H9 (cell line): ENCODE data around the gene KCTD5. TPM values are rescaled to one million over a fixed set of nuclear protein-coding genes. Genes with fewer than 3 reads are reported as not detected.

Experiments used
- DNase-seq: peaks from one replicate; pipeline ENCODE4 v3.0.0-alpha.2; 2017
- H2AFZ ChIP-seq: one replicate; pipeline ENCODE4 v1.6.1; 2013; ENCODE audit warnings: mild to moderate bottlenecking, low read length, control low read depth, moderate library complexity
- H2AK5ac ChIP-seq: 2 replicates; pipeline ENCODE4 v1.6.1; 2013; ENCODE audit warnings: low read length, control low read depth, mixed read lengths; ENCODE audit not compliant: insufficient read length
- H2BK120ac ChIP-seq: one replicate; pipeline ENCODE4 v1.6.1; 2013; ENCODE audit warnings: low read depth, mild to moderate bottlenecking, low read length, control low read depth, inconsistent platforms; ENCODE audit not compliant: poor library complexity, severe bottlenecking
- H2BK12ac ChIP-seq: 2 replicates; pipeline ENCODE4 v1.6.1; 2013; ENCODE audit warnings: low read length, control low read depth, mixed read lengths, low read depth; ENCODE audit not compliant: insufficient read length
- H2BK15ac ChIP-seq: 2 replicates; pipeline ENCODE4 v1.6.1; 2013; ENCODE audit warnings: low read depth, low read length, control low read depth
- H2BK20ac ChIP-seq: one replicate; pipeline ENCODE4 v1.6.1; 2013; ENCODE audit warnings: low read depth, mild to moderate bottlenecking, low read length, control low read depth, inconsistent platforms; ENCODE audit not compliant: poor library complexity, severe bottlenecking
- H2BK5ac ChIP-seq: 2 replicates; pipeline ENCODE4 v1.6.1; 2013; ENCODE audit warnings: low read length, control low read depth, mixed read lengths; ENCODE audit not compliant: insufficient read length
- H3K14ac ChIP-seq: 2 replicates; pipeline ENCODE4 v1.6.1; 2013; ENCODE audit warnings: low read length, control low read depth; ENCODE audit not compliant: insufficient read depth
- H3K18ac ChIP-seq: 2 replicates; pipeline ENCODE4 v1.6.1; 2013; ENCODE audit warnings: low read depth, mild to moderate bottlenecking, mixed read lengths, low read length, control low read depth; ENCODE audit not compliant: insufficient read length
- H3K23ac ChIP-seq: 2 replicates; pipeline ENCODE4 v1.6.1; 2013; ENCODE audit warnings: low read length, control low read depth, mixed read lengths, low read depth; ENCODE audit not compliant: insufficient read length
- H3K23me2 ChIP-seq: 2 replicates; pipeline ENCODE4 v1.6.1; 2013; ENCODE audit warnings: low read depth, mild to moderate bottlenecking, mixed read lengths, low read length, control low read depth; ENCODE audit not compliant: insufficient read length, poor library complexity, severe bottlenecking
- H3K27ac ChIP-seq: 2 replicates; pipeline ENCODE4 v1.5.1; 2013; ENCODE audit warnings: low read length, control low read depth, mixed read lengths, low read depth; ENCODE audit not compliant: insufficient read length
- H3K27me3 ChIP-seq: 2 replicates; pipeline ENCODE4 v1.6.1; 2013; ENCODE audit warnings: low read length, control low read depth, inconsistent platforms; ENCODE audit not compliant: insufficient read depth
- H3K4ac ChIP-seq: 2 replicates; pipeline ENCODE4 v1.6.1; 2013; ENCODE audit warnings: low read depth, mild to moderate bottlenecking, control low read depth, inconsistent platforms, low read length, moderate library complexity
- H3K4me1 ChIP-seq: 2 replicates; pipeline ENCODE4 v1.6.1; 2013; ENCODE audit warnings: low read length, control low read depth, inconsistent platforms; ENCODE audit not compliant: insufficient read depth
- H3K4me2 ChIP-seq: 2 replicates; pipeline ENCODE4 v1.6.1; 2013; ENCODE audit warnings: low read length, control low read depth, mixed read lengths; ENCODE audit not compliant: insufficient read length, insufficient read depth
- H3K56ac ChIP-seq: 2 replicates; pipeline ENCODE4 v1.6.1; 2013; ENCODE audit warnings: low read depth, mild to moderate bottlenecking, mixed read lengths, low read length, control low read depth; ENCODE audit not compliant: insufficient read length
- H3K79me1 ChIP-seq: 2 replicates; pipeline ENCODE4 v1.6.1; 2013; ENCODE audit warnings: low read depth, mild to moderate bottlenecking, moderate library complexity, low read length, control low read depth, inconsistent platforms; ENCODE audit not compliant: insufficient read depth, poor library complexity, severe bottlenecking
- H3K79me2 ChIP-seq: 2 replicates; pipeline ENCODE4 v1.6.1; 2013; ENCODE audit warnings: low read length, control low read depth, inconsistent platforms; ENCODE audit not compliant: insufficient read depth
- H3K9ac ChIP-seq: 2 replicates; pipeline ENCODE4 v1.6.1; 2013; ENCODE audit warnings: low read length, control low read depth, mixed read lengths; ENCODE audit not compliant: insufficient read length; ENCODE audit errors: extremely low read depth
- H3K9me3 ChIP-seq: one replicate; pipeline ENCODE4 v1.6.1; 2013; ENCODE audit warnings: low read depth, low read length, inconsistent platforms; ENCODE audit not compliant: control insufficient read depth
- H3T11ph ChIP-seq: one replicate; pipeline ENCODE4 v1.6.1; 2013; ENCODE audit warnings: mild to moderate bottlenecking, low read length, control low read depth, inconsistent platforms
- H4K20me1 ChIP-seq: one replicate; pipeline ENCODE4 v1.6.1; 2013; ENCODE audit not compliant: control insufficient read depth, insufficient read length, insufficient read depth
- H4K5ac ChIP-seq: 2 replicates; pipeline ENCODE4 v1.6.1; 2013; ENCODE audit warnings: low read depth, mild to moderate bottlenecking, mixed read lengths, low read length, control low read depth; ENCODE audit not compliant: insufficient read length
- H4K8ac ChIP-seq: replicated peaks from 2 replicates; pipeline ENCODE4 v1.6.1; 2013; ENCODE audit warnings: low read length, control low read depth, mixed read lengths, low read depth; ENCODE audit not compliant: insufficient read length
- H4K91ac ChIP-seq: 2 replicates; pipeline ENCODE4 v1.6.1; 2013; ENCODE audit warnings: low read depth, mild to moderate bottlenecking, moderate library complexity, mixed read lengths, low read length, control low read depth; ENCODE audit not compliant: insufficient read length
- H3K27ac Mint-ChIP-seq, 3 experiments: 2 replicates in 2 of 3; 3 replicates in 1 of 3; pipeline ENCODE4 v1.8.0; 2020 to 2021; ENCODE audit warnings: mixed read lengths in 3 of 3, mild to moderate bottlenecking in 1 of 3, moderate library complexity in 1 of 3
- H3K27me3 Mint-ChIP-seq: 2 replicates; pipeline ENCODE4 v1.8.0; 2021; ENCODE audit warnings: low read depth, mild to moderate bottlenecking, moderate library complexity, mixed read lengths
- H3K36me3 Mint-ChIP-seq, 3 experiments: 2 replicates in 2 of 3; 3 replicates in 1 of 3; pipeline ENCODE4 v1.8.0; 2020 to 2021; ENCODE audit warnings: low read depth in 3 of 3, mixed read lengths in 3 of 3; ENCODE audit not compliant: insufficient read depth in 1 of 3
- H3K4me1 Mint-ChIP-seq, 2 experiments: 2 replicates each; pipeline ENCODE4 v1.8.0; 2020; ENCODE audit warnings: mixed read lengths in 2 of 2
- H3K4me3 Mint-ChIP-seq, 2 experiments: 2 replicates in 1 of 2; 3 replicates in 1 of 2; pipeline ENCODE4 v1.8.0; 2020 to 2021; ENCODE audit warnings: mild to moderate bottlenecking in 2 of 2, mixed read lengths in 2 of 2, moderate library complexity in 1 of 2
- H3K9me3 Mint-ChIP-seq, 2 experiments: 2 replicates in 1 of 2; 3 replicates in 1 of 2; pipeline ENCODE4 v1.8.0; 2020; ENCODE audit warnings: mild to moderate bottlenecking in 2 of 2, mixed read lengths in 2 of 2, moderate library complexity in 1 of 2
- CTCF ChIP-seq: fragments of 200-600 bp; sonication (generic); conservative IDR thresholded peaks from 3 replicates; pipeline ENCODE4 v1.8.0; 2021; ENCODE audit warnings: antibody characterized with exemption, mild to moderate bottlenecking
- WGBS: extraction: QIAGEN DNeasy Blood & Tissue Kit; methylation state at CpG from one replicate; pipeline ENCODE4 v1.1.7; 2013; ENCODE audit warnings: missing lambda C conversion rate, low lambda C conversion rate, mixed read lengths; ENCODE audit not compliant: insufficient read length; ENCODE audit errors: extremely low coverage; 5-methylcytosine and 5-hydroxymethylcytosine counted together
- total RNA-seq: library from RNA; stranded (reverse); gene quantifications from 2 replicates; pipeline ENCODE4 v1.2.1, GENCODE V29; 2021

Gene KCTD5
- total RNA-seq, 1 experiment from 2014 or later: 39.9 TPM

GRCh38 chr16:2710021-2710710 is 27.8 kb downstream of the KCTD5 start:
- TF ChIP-seq CTCF: no peak
- Histone ChIP-seq H3K4me2 (no peak overlapping the region), H3K4me1 (no peaks in the 10 kb centered on the region), H3K23ac (no peak overlapping the region), H2AFZ (no peak overlapping the region), H3K14ac (no peak overlapping the region), H4K20me1 (no peaks in the 10 kb centered on the region), H3K27me3 (no peaks in the 10 kb centered on the region), H3K18ac (no peak overlapping the region), H3K23me2 (no peaks in the 10 kb centered on the region), H2BK120ac (no peak overlapping the region), H2AK5ac (no peak overlapping the region), H3T11ph (no peak overlapping the region), H2BK12ac (no peak overlapping the region), H4K8ac (no peak overlapping the region), H3K56ac (no peak overlapping the region), H4K91ac (no peak overlapping the region), H3K79me2 (no peaks in the 10 kb centered on the region), H3K27ac (no peak overlapping the region), H2BK20ac (no peak overlapping the region), H2BK15ac (no peak overlapping the region), H3K79me1 (no peaks in the 10 kb centered on the region), H3K9me3 (no peaks in the 10 kb centered on the region), H3K9ac (no peak overlapping the region), H2BK5ac (no peak overlapping the region), H4K5ac (no peak overlapping the region), H3K4ac (no peak overlapping the region)
- no CpG with 5 or more reads among the region's 20 CpGs for WGBS
- no peak for DNase-seq
- H3K27ac Mint-ChIP-seq: peak overlapping the region in 2 of 3 experiments; percentile 33 to 52; a peak in 2 of 7 replicates
- H3K36me3 Mint-ChIP-seq: peaks cover 0 to 16% (median 16%) of the 10 kb centered on the region in 3 experiments; a peak in 5 of 7 replicates
- no peak overlapping the region; a peak in 1 of 5 replicates for H3K4me3 Mint-ChIP-seq
- peaks cover 0 to 4% of the 10 kb centered on the region in 2 experiments; a peak in 2 of 4 replicates for H3K4me1 Mint-ChIP-seq
- H3K9me3 Mint-ChIP-seq: no peaks in the 10 kb centered on the region
- H3K27me3 Mint-ChIP-seq: peaks cover 2% of the 10 kb centered on the region
